GM12878 (cell line): Measurements from ENCODE around the gene RYR2. TPM values are rescaled to one million over a fixed set of nuclear protein-coding genes. Genes with fewer than 3 reads are reported as not detected.

ENCODE experiments used
- ATAC-seq: fragments of 200-7000 bp; cut with Tn5 transposase; 3 replicates; pipeline ENCODE4 v1.9.1; 2020; ENCODE audit warnings: mild to moderate bottlenecking, moderate library complexity
- BruUV-seq: library from RNA; stranded (reverse); fragments of 400-500 nt; replicated peaks from 2 replicates; lab custom pipeline; 2021; lab: Mats Ljungman, UMichigan
- CTCF ChIA-PET: fragments of 300-600 bp; sonication (Branson Sonifier 250); formaldehyde crosslinking; extraction: SDS; loops from one replicate; lab custom pipeline; 2021; ENCODE audit warnings: inconsistent platforms; lab: Yijun Ruan, JAX
- POLR2A ChIA-PET: fragments of 350-600 bp; formaldehyde crosslinking; extraction: SDS; loops from one replicate; lab custom pipeline; 2021; ENCODE audit warnings: inconsistent platforms; lab: Charles Lee
- RAD21 ChIA-PET: fragments of 300-600 bp; sonication (Branson Sonifier 250); formaldehyde crosslinking; loops from one replicate; lab custom pipeline; 2023; ENCODE audit warnings: antibody characterized with exemption; ENCODE audit not compliant: unreplicated experiment; lab: Charles Lee
- SMC1A ChIA-PET: fragments of 300-600 bp; sonication (Branson Sonifier 250); formaldehyde crosslinking; loops from one replicate; lab custom pipeline; 2023; ENCODE audit not compliant: unreplicated experiment, uncharacterized antibody; lab: Charles Lee
- DNase-seq: peaks from one replicate; pipeline ENCODE4 v3.0.0-alpha.2; 2011; ENCODE audit warnings: low read depth, low spot score
- FAIRE-seq: peaks from 3 replicates; lab custom pipeline; 2011; peaks lifted over from hg19 to GRCh38; lab: Jason Lieb, UNC
- H2AFZ ChIP-seq: 2 replicates; pipeline ENCODE4 v1.6.0; 2011; ENCODE audit warnings: low read depth, low read length, control low read depth; ENCODE audit not compliant: control insufficient read depth
- H3K27ac ChIP-seq: 2 replicates; pipeline ENCODE4 v1.5.1; 2011; ENCODE audit warnings: control low read depth; ENCODE audit not compliant: control insufficient read depth, insufficient read depth
- H3K27me3 ChIP-seq, 2 experiments: replicated peaks in 1 of 2; 2 replicates each; pipeline versions ENCODE4 v1.6.0 to v1.6.1; 2011; ENCODE audit warnings: low read length in 1 of 2; ENCODE audit not compliant: control insufficient read depth in 2 of 2, insufficient read depth in 2 of 2
- H3K36me3 ChIP-seq, 2 experiments: 2 replicates each; pipeline ENCODE4 v1.5.1; 2011; ENCODE audit warnings: low read length in 1 of 2; ENCODE audit not compliant: control insufficient read depth in 2 of 2, insufficient read depth in 2 of 2
- H3K4me1 ChIP-seq: 2 replicates; pipeline ENCODE4 v1.6.1; 2011; ENCODE audit warnings: mild to moderate bottlenecking, low read length, moderate library complexity, mixed read lengths; ENCODE audit not compliant: control insufficient read depth, insufficient read depth
- H3K4me2 ChIP-seq: 2 replicates; pipeline ENCODE4 v1.6.0; 2011; ENCODE audit warnings: control low read depth; ENCODE audit not compliant: control insufficient read depth, insufficient read depth
- H3K4me3 ChIP-seq: fragments of 200-600 bp; sonication (generic); 2 replicates; pipeline ENCODE4 v1.5.1; 2016
- H3K79me2 ChIP-seq: 2 replicates; pipeline ENCODE4 v1.6.0; 2011; ENCODE audit warnings: low read length; ENCODE audit not compliant: control insufficient read depth, insufficient read depth
- H3K9ac ChIP-seq: 2 replicates; pipeline ENCODE4 v1.8.0; 2011; ENCODE audit warnings: low read length, control low read depth, mixed read lengths; ENCODE audit not compliant: control insufficient read depth, insufficient read depth
- H3K9me3 ChIP-seq: replicated peaks from 3 replicates; pipeline ENCODE4 v1.5.1; 2011; ENCODE audit warnings: mild to moderate bottlenecking, low read length; ENCODE audit not compliant: control insufficient read depth, insufficient read depth
- H4K20me1 ChIP-seq: 2 replicates; pipeline ENCODE4 v1.6.0; 2011; ENCODE audit not compliant: control insufficient read depth, insufficient read depth
- CBX3 ChIP-seq: fragments of 200-600 bp; sonication (generic); IDR thresholded peaks from 2 replicates; pipeline ENCODE4 v1.6.1; 2016; ENCODE audit warnings: low read depth, borderline replicate concordance
- CHD2 ChIP-seq: IDR thresholded peaks from 2 replicates; pipeline ENCODE4 v1.6.1; 2011; ENCODE audit warnings: low read depth, low read length, improper control_type of control experiment, borderline replicate concordance
- EGR1 ChIP-seq, 2 experiments: IDR thresholded peaks; 1 replicate in 1 of 2; 2 replicates in 1 of 2; pipeline ENCODE4 v1.6.1; 2011 to 2012; ENCODE audit warnings: low read depth in 2 of 2, low read length in 2 of 2, borderline replicate concordance in 1 of 2, mild to moderate bottlenecking in 1 of 2, moderate library complexity in 1 of 2
- IKZF1 ChIP-seq: fragments of 450-650 bp; conservative IDR thresholded peaks from 2 replicates; pipeline ENCODE4 v1.6.1; 2017; ENCODE audit warnings: antibody characterized with exemption, mild to moderate bottlenecking
- MYB ChIP-seq: fragments of 150-350 bp; IDR thresholded peaks from 2 replicates; pipeline ENCODE4 v1.6.1; 2014; ENCODE audit warnings: mild to moderate bottlenecking, low read depth, low read length, borderline replicate concordance
- PBX3 ChIP-seq: IDR thresholded peaks from 2 replicates; pipeline ENCODE4 v1.6.1; 2011; ENCODE audit warnings: mild to moderate bottlenecking, low read depth, low read length, moderate library complexity; ENCODE audit not compliant: insufficient replicate concordance
- POLR2AphosphoS2 ChIP-seq: IDR thresholded peaks from 2 replicates; pipeline ENCODE4 v1.6.1; 2011; ENCODE audit warnings: low read depth, mild to moderate bottlenecking, low read length, improper control_type of control experiment, moderate library complexity
- RELA ChIP-seq: fragments of 450-650 bp; IDR thresholded peaks from 2 replicates; pipeline ENCODE4 v1.8.0; 2014; ENCODE audit warnings: borderline replicate concordance; ENCODE audit not compliant: partially characterized antibody
- SMAD1 ChIP-seq: fragments of 450-650 bp; IDR thresholded peaks from 2 replicates; pipeline ENCODE4 v1.6.1; 2018; ENCODE audit warnings: mild to moderate bottlenecking, low read depth; ENCODE audit not compliant: partially characterized antibody
- SPI1 ChIP-seq: IDR thresholded peaks from 2 replicates; pipeline ENCODE4 v1.6.1; 2011; ENCODE audit warnings: low read depth, mild to moderate bottlenecking, low read length, moderate library complexity, borderline replicate concordance; ENCODE audit not compliant: insufficient read depth
- WRNIP1 ChIP-seq: IDR thresholded peaks from 2 replicates; pipeline ENCODE4 v1.6.1; 2011; ENCODE audit warnings: low read depth, low read length, improper control_type of control experiment, borderline replicate concordance
- WGBS: methylation state at CpG from one replicate; pipeline ENCODE4 v1.1.6; 2016; ENCODE audit warnings: low lambda C conversion rate; ENCODE audit not compliant: insufficient replicate concordance, insufficient coverage; ENCODE audit errors: missing lambda C conversion rate; 5-methylcytosine and 5-hydroxymethylcytosine counted together
- in situ Hi-C: fragments of 300-500 bp; cut with MboI; formaldehyde crosslinking; loops from 9 replicates; pipeline ENCODE4 v1.14.3; 2018; ENCODE audit warnings: mixed read lengths
- intact Hi-C: fragments of 100-400 bp; cut with micrococcal nuclease; formaldehyde crosslinking; loops from one replicate; pipeline ENCODE4 v1.14.2; 2022; ENCODE audit not compliant: unreplicated experiment
- polyA plus RNA-seq, 11 experiments: library from polyadenylated mRNA; depleted of rRNA in 4 of 11; unstranded in 6 of 11; stranded (reverse) in 5 of 11; fragments of >200 nt; fragmentation: Nextera tagmentation in 4 of 11; fragmentation: Illumina TruSeq in 1 of 11; extraction: Ambion mirVana in 4 of 11; extraction: Trizol in 1 of 11; gene quantifications; 1 replicate in 1 of 11; 2 replicates in 10 of 11; pipeline versions ENCODE4 v1.2.1 to v1.2.3, GENCODE V29; 2011 to 2016; ENCODE audit warnings: inconsistent platforms in 2 of 11, missing spikeins in 2 of 11, low read depth in 1 of 11
- total RNA-seq, 4 experiments: library from RNA; depleted of rRNA in 3 of 4; stranded (reverse); fragments of >200 nt in 3 of 4; fragmentation: Illumina TruSeq in 1 of 4; extraction: Trizol in 1 of 4; gene quantifications; 2 replicates each; pipeline versions ENCODE4 v1.2.1 to v1.2.3, GENCODE V29; 2013 to 2021
- TF ChIP-seq, protein P1 (sequence below): IDR thresholded peaks from 2 replicates; pipeline ENCODE4 v1.6.1; 2011; ENCODE audit warnings: borderline replicate concordance, low read depth, mild to moderate bottlenecking, moderate library complexity, low read length; ENCODE audit not compliant: insufficient read depth, poor library complexity, severe bottlenecking
- TF ChIP-seq, protein P2 (sequence below): IDR thresholded peaks from 2 replicates; pipeline ENCODE4 v1.6.1; 2012; ENCODE audit warnings: low read depth, low read length, improper control_type of control experiment
- TF ChIP-seq, protein P3 (sequence below): fragments of 450-650 bp; IDR thresholded peaks from 2 replicates; pipeline ENCODE4 v1.6.1; 2018; ENCODE audit warnings: borderline replicate concordance, mild to moderate bottlenecking; ENCODE audit not compliant: partially characterized antibody

Gene RYR2
- total and polyA plus RNA-seq, 10 of the 15 experiments (the other 5 are each of a cell fraction or from before 2014, with no cell fraction given), result 0.01 to 0.04 TPM; not detected in 8

GRCh38 chr1:237048803-237049202 lies 6.8 kb downstream of the RYR2 start:
- ChIA-PET POLR2A (no interaction called here), SMC1A (no interaction called here), RAD21 (no interaction called here), CTCF (no interaction called here)
- no peak overlapping the region for H3K27ac ChIP-seq
- ATAC-seq (no peak), FAIRE-seq (no peak), DNase-seq (no peak)
- no peak overlapping the region for H2AFZ ChIP-seq
- no peak overlapping the region for H3K4me2 ChIP-seq
- no peaks in the 10 kb centered on the region for H4K20me1 ChIP-seq
- in situ Hi-C loops (no loop called here), intact Hi-C loops (no loop called here)
- no peaks in the 10 kb centered on the region for H3K36me3 ChIP-seq
- H3K27me3 ChIP-seq, result peaks cover 2 to 3% of the 10 kb centered on the region in 2 experiments; a peak in 2 of 4 replicates
- H3K9ac ChIP-seq, result no peak overlapping the region
- H3K9me3 ChIP-seq, result no peaks in the 10 kb centered on the region
- no peaks in the 10 kb centered on the region for H3K4me1 ChIP-seq
- 25% methylated on average over 5 of the region's 5 CpGs for WGBS
- no peaks in the 10 kb centered on the region for H3K79me2 ChIP-seq
- no peak overlapping the region for H3K4me3 ChIP-seq
- no TSS peak for BruUV-seq
- no peak for TF ChIP-seq SMAD1
- TF ChIP-seq EGR1 (IDR thresholded peaks at IDR 0.05; ENCODE audit: borderline replicate concordance in 1 of 2, low read depth in 2 of 2, low read length in 2 of 2), result no peak
- TF ChIP-seq, protein P1, sequence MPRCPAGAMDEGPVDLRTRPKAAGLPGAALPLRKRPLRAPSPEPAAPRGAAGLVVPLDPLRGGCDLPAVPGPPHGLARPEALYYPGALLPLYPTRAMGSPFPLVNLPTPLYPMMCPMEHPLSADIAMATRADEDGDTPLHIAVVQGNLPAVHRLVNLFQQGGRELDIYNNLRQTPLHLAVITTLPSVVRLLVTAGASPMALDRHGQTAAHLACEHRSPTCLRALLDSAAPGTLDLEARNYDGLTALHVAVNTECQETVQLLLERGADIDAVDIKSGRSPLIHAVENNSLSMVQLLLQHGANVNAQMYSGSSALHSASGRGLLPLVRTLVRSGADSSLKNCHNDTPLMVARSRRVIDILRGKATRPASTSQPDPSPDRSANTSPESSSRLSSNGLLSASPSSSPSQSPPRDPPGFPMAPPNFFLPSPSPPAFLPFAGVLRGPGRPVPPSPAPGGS, result no peak
- TF ChIP-seq, protein P2, sequence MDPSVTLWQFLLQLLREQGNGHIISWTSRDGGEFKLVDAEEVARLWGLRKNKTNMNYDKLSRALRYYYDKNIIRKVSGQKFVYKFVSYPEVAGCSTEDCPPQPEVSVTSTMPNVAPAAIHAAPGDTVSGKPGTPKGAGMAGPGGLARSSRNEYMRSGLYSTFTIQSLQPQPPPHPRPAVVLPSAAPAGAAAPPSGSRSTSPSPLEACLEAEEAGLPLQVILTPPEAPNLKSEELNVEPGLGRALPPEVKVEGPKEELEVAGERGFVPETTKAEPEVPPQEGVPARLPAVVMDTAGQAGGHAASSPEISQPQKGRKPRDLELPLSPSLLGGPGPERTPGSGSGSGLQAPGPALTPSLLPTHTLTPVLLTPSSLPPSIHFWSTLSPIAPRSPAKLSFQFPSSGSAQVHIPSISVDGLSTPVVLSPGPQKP, result no peak
- TF ChIP-seq POLR2AphosphoS2, result no peak
- no peak for TF ChIP-seq CBX3
- TF ChIP-seq SPI1, result no peak
- no peak for TF ChIP-seq PBX3
- no peak for TF ChIP-seq RELA
- no peak for TF ChIP-seq WRNIP1
- TF ChIP-seq IKZF1, result no peak
- TF ChIP-seq CHD2, result no peak
- TF ChIP-seq, protein P3, sequence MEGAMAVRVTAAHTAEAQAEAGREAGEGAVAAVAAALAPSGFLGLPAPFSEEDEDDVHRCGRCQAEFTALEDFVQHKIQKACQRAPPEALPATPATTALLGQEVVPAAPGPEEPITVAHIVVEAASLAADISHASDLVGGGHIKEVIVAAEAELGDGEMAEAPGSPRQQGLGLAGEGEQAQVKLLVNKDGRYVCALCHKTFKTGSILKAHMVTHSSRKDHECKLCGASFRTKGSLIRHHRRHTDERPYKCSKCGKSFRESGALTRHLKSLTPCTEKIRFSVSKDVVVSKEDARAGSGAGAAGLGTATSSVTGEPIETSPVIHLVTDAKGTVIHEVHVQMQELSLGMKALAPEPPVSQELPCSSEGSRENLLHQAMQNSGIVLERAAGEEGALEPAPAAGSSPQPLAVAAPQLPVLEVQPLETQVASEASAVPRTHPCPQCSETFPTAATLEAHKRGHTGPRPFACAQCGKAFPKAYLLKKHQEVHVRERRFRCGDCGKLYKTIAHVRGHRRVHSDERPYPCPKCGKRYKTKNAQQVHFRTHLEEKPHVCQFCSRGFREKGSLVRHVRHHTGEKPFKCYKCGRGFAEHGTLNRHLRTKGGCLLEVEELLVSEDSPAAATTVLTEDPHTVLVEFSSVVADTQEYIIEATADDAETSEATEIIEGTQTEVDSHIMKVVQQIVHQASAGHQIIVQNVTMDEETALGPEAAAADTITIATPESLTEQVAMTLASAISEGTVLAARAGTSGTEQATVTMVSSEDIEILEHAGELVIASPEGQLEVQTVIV, result no peak
- no peak for TF ChIP-seq MYB
